GM18508 (cell line): ENCODE measurements around the gene MAP3K20.

Experiments
- ATAC-seq: cut with Tn5 transposase; IDR thresholded peaks from one replicate; pipeline ENCODE4 v1.9.1; 2021; ENCODE audit warnings: moderate number of reproducible peaks; ENCODE audit not compliant: insufficient read depth, unreplicated experiment

The MAP3K20 gene

GRCh38 chr2:173221132-173221695 lies 145.6 kb downstream of the MAP3K20 start:
- no peak for ATAC-seq

DNA sequence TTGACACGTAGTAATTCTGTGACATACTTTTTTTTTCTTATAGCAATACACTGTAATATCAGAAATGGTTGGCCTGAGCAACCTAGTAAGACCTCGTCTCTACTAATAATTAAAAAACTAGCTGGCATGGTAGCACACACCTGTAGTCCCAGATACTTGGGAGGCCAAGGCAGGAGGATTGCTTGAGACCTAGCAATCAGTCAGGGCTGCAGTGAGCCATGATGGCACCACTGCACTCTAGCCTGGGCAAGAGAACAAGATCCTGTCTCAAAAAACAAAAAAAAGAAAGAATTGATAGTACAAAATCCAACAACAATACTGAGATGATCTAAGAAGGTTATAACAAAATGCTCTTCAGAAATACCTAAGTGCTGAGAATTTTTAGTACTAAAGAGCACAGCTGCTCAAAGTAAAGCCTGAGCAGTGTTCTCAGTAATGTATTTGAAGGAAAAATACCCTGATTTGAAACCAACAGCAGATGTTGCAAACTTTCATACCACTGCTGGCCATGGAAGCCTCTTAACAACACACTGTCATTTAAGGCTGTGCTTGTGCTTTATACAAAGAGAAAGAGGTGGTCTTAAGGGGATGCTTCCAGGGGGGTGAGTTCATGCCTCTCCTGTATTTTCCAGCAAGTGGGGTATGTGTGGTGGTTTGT lies 146.4 kb downstream of the MAP3K20 start:
- ATAC-seq: no peak

DNA sequence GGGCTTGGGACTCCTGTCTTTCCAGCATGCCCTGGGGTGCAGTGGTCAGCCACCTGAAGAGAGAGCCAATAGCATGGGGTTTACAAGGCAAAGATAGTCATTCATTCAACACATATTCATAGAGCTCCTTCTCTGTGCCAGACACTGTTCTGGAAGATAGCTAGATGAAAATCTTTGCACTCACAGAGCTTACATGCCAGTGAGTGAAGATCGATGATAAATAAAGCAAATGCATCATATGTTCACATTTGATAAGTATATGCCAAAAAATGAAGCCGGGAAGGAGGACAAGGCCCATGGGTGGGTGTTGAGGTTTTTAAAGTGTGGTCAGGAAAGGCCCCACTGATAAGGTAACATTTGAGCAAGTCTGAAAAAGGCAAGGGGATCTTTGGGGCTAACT lies 148.2 kb downstream of the MAP3K20 start:
- ATAC-seq: no peak

- no peak for ATAC-seq
Observed at GRCh38 chr2:173226899-173227698, 151.5 kb downstream of the MAP3K20 start.

GRCh38 chr2:173229086-173229485 lies 153.4 kb downstream of the MAP3K20 start:
- no peak for ATAC-seq

GRCh38 chr2:173230181-173230580 lies 154.5 kb downstream of the MAP3K20 start:
- ATAC-seq: no peak

- no peak for ATAC-seq
Observed at GRCh38 chr2:173231042-173231441, 155.4 kb downstream of the MAP3K20 start.

- ATAC-seq: no peak
Observed at GRCh38 chr2:173231465-173231864, 155.8 kb downstream of the MAP3K20 start.

GRCh38 chr2:173232956-173233744 lies 157.5 kb downstream of the MAP3K20 start:
- ATAC-seq: no peak

GRCh38 chr2:173235947-173236803 lies 160.5 kb downstream of the MAP3K20 start:
- no peak for ATAC-seq

DNA sequence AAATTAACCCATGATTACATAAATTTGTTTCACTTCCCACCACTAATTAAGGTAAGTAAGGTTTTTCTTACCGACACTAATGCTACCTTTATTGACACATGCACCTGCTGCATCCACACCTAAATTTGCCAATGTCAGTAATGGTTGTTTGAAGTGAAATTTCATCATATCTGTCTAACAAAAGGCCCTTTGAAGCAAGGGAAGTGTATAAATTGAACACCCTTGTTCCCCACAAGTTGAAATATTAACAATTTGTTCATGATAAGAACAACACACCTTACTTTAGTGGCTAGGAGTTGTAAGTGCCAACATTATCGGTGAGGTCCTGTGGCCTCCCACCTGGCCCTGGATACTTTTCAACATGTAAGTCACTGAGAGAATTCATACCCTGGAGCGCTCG lies 162.7 kb downstream of the MAP3K20 start:
- no peak for ATAC-seq

- ATAC-seq: no peak
Observed at GRCh38 chr2:173238831-173239230, 163.2 kb downstream of the MAP3K20 start.

GRCh38 chr2:173239644-173240043 lies 164.0 kb downstream of the MAP3K20 start:
- ATAC-seq: peak; percentile 96

GRCh38 chr2:173240083-173240482 lies 164.4 kb downstream of the MAP3K20 start:
- ATAC-seq: peak; percentile 8

- ATAC-seq: no peak
Observed at GRCh38 chr2:173241643-173242042, 166.0 kb downstream of the MAP3K20 start.

DNA sequence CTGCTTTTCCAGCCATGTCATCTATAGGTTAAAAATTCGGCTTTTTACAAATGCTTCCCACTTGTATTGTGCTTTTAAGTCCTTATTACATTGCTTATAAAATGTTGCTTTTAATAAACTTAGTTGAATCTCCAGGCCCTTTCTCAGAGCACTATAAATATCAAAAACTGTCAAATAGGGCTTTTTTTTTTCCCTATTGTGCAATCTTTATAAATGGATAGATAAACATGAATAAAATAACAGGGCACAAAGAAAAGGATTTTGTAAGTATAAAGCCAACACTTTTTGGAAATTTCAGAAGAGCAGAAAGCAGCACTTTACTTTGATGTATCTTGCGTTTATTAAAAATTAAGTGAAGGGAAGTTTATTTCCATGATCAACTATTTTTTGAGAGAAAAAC lies 171.5 kb downstream of the MAP3K20 start:
- no peak for ATAC-seq

DNA sequence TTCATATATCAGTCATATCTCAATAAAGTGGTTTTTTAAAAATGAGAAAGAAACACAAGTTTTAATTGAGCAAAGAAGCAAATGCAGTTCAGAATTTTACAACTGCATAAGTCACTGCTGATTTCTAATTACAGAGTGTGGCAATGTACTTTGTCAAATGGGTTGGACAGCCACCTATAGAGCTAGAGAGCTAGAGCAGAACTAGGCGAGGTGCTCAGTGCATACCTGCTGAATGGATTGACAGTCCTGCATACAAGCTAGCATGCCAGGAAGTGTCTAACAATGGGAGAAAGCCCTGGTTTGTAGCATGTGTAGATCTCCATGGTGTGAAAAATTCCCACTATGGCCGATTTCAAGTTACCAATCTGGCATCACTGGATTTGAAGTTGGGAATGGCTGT lies 172.7 kb downstream of the MAP3K20 start:
- ATAC-seq: no peak

DNA sequence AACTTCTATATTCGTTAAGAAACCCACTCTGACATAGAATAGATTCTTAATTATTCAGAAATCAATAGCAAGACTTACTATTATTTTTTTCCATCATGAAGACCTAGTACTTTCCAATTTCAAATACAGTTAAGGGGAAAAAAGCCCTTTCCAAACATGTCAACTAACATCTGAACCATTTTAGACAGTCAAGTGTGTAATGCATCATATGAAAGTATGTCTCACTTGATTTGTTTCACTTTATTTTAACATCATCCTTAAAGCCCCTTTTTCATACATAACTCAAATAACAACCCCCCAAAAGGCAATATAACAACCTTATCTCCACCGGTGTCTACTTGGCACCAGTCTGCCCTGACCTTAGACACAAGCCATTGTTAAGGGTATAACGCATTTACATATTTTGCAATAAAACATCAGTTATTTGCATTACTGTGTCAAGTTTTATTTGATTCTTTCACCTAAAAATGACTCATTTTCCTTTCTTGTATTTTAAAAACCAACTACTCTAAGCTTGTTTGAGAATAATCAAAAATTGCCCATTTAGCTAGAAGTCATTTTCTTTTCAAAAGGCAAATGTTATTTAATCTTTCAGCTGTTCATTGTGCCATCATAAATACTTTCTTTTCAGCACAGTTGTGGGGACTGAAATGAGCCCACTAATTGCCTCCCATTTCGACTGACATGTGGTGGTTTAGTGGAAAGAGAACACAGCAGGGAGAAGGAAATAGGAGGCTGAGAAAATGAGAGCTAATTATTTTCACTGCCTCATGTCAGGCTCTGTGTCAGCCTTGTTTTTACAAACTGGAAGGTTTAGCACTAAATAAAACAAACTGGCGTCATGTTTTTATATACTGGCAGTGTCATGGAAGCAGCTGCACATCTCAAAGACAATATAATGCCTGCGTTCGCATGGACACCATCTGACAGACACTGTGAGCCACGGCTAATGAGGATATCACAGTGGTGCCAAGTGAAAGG lies 174.3 kb downstream of the MAP3K20 start:
- no peak for ATAC-seq

DNA sequence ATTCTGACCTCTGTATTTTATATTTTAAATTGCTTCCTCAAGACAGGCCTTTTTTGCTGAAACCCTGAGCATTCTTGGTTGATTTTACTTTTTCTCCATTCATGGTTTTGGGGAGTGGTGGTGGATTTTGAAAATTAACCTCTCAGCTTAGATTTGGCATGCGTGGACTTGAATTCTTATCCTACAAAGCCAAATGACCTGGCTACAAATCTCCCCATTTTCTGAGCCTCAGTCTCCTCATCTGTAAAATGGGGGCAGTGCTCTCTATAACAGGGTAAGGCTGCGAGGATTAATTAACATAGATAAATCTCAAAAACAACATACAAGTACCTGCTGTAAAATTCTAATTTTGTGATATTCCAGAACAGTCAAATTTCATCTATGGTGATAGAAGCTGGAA lies 175.6 kb downstream of the MAP3K20 start:
- ATAC-seq: no peak
